Measurements from ENCODE around the gene CNPY4.

CNPY4 gene, protein sequence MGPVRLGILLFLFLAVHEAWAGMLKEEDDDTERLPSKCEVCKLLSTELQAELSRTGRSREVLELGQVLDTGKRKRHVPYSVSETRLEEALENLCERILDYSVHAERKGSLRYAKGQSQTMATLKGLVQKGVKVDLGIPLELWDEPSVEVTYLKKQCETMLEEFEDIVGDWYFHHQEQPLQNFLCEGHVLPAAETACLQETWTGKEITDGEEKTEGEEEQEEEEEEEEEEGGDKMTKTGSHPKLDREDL

DNA sequence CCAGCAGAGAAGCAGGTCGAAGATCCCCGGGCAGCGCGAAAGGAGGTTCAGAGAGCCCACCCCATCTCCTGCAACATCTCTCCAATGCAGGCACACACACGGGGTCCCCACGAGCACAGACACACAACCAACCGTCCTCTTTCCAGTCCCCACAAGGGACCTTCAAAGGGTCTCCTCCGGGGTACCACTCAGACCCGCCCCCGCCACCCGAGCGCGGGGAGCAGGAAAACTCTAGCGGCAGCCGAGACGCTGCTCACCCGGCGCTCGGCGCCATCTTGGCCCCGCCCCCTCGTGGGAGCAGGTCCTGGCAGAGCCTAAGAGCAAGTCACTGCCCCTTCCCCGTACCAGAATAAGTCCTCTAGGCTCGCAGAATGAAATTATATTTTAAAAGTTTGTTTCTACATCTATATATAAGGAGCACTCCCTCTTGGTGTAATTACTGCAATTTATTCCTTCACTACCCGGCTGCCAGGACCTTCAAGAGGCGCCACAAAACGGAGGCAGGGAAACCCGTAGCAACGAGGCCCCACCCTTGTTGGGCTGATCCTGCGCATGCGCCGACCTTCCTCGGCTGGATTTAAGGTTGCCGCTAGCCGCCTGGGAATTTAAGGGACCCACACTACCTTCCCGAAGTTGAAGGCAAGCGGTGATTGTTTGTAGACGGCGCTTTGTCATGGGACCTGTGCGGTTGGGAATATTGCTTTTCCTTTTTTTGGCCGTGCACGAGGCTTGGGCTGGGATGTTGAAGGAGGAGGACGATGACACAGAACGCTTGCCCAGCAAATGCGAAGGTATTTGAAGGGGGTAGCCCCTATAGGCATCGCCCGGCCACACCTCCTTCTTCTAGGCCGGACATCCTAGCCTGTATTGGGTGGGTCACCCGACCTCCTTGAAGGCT is at the start of gene CNPY4, which contains the start of gene TAF6:
Gene CNPY4, plus strand, starts transcription at position 563 of the 898 bp plus-strand sequence. Its CDS starts 111 bp downstream, at position 674.
Gene TAF6, minus strand, starts transcription at position 287 of the 898 bp plus-strand sequence. CDS start 5,149 bp downstream, outside the sequence.
- peak; percentile 85 to 91 for DNase-seq

DNA sequence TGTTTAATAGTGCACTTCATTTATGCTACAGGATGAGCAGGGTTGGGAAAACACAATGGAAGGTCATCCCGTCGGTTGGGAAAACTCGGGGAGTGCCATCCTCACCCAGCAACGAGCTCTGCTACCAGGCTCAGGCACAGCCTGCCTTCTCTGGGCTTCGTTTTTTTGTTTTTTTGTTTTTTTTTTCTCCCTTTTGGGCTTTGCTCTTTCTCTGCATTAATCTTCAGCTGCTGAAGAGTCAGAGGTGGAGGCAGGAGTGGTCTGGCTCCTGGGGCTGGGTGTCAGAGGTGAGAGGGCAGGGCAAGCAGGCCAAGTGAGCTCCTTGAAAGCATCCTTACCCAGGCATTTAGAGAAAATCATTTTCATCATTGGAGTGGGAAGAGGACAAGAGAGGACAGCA is 49.4 kb upstream of the CNPY4 start:
- DNase-seq: no peak

DNA sequence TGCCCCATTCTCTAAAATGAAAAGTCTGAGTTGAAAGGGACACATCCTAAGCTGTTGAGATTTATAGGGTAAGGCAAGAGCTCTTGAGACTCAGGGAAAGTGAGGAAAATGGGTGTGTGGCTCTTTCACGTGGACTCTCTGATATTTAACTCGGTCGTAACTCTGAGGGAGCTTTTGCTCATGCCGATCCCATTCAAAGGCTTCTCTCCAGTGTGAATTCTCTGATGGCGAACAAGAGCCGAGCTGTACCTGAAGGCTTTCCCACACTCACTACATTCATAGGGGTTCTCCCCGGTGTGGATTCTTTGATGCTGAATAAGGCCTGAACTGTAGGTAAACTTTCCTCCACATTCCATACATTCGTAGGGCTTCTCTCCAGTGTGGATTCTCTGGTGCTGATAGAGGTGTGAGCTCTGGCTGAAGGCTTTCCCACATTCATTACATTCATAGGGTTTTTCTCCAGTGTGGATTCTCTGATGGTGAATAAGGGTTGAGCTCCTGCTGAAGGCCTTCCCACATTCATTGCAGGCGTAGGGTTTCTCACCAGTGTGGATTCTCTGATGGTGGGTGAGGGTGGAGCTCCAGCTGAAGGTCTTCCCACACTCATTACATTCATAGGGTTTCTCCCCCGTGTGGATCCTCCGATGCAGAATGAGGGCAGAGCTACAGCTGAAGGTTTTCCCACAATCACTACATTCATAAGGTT is 48.3 kb upstream of the CNPY4 start:
- no peak for DNase-seq

DNA sequence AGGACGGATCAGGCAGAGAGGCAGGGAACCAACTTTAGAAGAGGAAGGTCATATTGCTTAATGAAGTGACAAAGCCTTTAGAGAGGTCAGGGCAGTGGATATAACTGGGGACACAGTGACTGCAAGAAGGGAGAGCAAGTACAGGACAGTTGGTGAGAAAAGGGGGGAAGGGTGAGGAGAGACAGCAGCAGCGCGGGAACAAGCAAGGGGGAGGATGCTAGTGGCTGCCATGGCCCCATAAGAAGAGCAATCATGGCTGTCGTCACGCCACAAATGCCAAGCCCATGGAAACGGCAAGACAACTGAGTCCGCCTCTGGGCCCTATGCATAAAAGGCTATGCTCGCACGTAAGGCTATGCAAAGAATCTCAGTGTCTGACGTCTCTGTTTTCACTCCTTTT is 47.0 kb upstream of the CNPY4 start:
- no peak for DNase-seq

- no peak for DNase-seq
Measured at GRCh38 chr7:100074841-100075240, 44.6 kb upstream of the CNPY4 start.

DNA sequence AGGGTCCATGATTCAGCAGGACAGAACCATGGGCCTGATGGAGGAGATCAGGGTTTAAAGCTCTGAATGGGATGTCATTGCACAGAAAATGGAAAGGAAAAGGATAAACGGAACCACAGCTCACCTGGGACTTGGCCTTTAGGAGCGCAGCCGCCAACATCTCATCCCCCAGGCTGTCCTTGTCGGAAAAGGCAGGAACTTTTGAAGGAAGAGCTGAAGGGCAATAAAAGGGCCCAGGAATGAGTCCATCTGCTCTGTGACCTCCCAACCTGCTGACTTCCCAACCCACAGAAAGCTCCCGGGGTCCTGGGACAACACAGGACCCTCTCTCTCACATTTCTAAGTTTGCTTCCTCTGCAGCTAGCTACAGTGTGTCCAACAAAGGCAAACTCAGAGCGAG is 44.0 kb upstream of the CNPY4 start:
- DNase-seq: no peak

- DNase-seq: no peak
Measured at GRCh38 chr7:100077205-100077604, 42.2 kb upstream of the CNPY4 start.

GRCh38 chr7:100079024-100079560 is 40.3 kb upstream of the CNPY4 start:
- DNase-seq: no peak

DNA sequence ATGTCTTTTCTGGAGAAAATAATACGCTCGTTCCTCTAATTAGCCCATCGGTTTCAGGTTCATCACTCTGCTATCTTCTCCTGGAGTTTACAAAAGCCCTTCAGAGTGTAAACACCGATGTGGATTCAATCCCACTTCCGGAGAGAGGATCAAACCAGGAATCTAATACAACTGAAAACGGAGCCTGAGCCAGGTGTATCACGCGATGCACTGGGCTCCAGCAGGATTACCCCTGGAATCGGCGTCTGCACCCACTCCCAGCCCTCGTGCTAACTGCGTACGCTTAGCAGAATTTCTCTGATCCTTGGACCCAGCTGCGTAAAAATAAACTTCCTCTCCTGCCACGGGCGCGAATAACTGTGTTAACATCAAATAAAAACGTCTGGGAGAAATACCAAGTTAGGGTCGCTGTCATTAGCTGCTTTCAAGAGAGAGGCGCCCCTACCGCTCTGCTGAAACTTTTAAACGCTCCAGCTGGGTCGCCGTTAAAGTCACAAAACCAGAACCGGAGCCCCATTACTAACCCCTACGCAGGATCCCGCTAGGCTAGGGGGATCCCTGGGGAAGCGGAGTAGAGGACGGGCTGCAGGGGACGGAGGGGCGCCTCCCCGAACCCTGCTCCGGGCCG is 38.4 kb upstream of the CNPY4 start:
- DNase-seq: peak in 1 of 2 experiments; percentile 10

GRCh38 chr7:100081535-100082102 is 37.8 kb upstream of the CNPY4 start, which contains the start of gene ZNF3:
TSS of gene ZNF3 (minus strand) at chr7:100081723. CDS start at chr7:100077357, 4,366 bp downstream.
- DNase-seq: peak; percentile 95 to 97

- no peak for DNase-seq
Measured at GRCh38 chr7:100082978-100083377, 36.5 kb upstream of the CNPY4 start.

- DNase-seq: no peak
Measured at GRCh38 chr7:100085515-100085914, 33.9 kb upstream of the CNPY4 start.

DNA sequence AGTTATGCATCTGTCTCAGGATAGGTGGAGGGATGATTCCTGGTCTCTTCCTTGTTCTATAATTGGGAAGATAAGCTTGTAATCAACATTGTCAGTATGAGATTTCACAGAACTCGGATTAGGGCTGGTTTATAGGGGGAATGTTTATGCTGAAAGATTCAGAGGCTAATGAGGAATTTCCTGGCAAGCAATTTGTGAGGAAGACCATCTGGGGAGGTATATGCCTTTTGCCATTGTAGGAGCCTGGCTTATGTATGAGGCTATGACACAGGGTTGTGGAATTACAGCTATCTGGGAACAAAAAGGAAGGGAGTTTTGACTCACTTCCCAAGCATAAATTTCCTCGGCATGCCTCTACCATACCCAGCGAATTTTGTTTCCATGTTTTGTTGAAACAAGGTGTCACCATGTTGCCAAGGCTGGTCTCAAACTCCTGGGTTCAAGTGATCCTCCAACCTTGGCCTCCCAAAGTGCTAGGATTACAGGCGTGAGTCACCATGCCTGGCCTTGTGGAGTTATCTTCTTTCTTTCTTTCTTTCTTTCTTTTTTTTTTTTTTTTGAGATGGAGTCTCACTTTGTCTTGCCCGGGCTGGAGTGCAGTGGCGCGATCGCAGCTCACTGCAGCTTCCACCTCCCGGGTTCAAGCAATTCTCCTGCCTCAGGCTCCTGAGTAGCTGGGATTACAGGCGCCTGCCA is 32.2 kb upstream of the CNPY4 start:
- no peak for DNase-seq

DNA sequence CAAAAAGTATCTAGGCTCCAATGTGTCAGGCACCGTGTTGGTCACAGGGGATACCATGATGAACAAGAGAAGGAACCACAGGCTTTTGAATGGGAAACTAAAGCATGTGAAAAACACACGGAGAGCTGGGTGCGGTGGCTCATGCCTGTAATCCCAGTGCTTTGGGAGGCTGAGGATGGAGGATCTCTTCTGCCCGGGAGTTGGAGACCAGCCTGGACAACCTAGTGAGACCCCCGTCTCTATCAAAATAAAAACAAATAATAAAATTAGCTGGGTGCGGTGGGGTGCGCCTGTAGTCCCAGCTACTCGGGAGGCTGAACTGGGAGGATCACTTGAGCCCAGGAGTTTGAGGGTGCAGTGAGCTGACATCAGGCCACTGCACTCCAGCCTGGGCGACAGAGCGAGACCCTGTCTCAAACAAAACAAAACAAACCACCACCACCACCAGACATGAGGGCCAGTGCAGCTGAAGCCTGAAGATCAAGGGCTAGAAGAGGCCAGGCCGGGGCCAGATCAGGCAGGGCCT is 31.3 kb upstream of the CNPY4 start:
- no peak for DNase-seq

GRCh38 chr7:100088621-100089457 is 30.6 kb upstream of the CNPY4 start, which contains the start of gene COPS6:
TSS of gene COPS6 (plus strand) at chr7:100088969. CDS start at chr7:100088991, 22 bp downstream.
- DNase-seq: peak; percentile 36 to 43

DNA sequence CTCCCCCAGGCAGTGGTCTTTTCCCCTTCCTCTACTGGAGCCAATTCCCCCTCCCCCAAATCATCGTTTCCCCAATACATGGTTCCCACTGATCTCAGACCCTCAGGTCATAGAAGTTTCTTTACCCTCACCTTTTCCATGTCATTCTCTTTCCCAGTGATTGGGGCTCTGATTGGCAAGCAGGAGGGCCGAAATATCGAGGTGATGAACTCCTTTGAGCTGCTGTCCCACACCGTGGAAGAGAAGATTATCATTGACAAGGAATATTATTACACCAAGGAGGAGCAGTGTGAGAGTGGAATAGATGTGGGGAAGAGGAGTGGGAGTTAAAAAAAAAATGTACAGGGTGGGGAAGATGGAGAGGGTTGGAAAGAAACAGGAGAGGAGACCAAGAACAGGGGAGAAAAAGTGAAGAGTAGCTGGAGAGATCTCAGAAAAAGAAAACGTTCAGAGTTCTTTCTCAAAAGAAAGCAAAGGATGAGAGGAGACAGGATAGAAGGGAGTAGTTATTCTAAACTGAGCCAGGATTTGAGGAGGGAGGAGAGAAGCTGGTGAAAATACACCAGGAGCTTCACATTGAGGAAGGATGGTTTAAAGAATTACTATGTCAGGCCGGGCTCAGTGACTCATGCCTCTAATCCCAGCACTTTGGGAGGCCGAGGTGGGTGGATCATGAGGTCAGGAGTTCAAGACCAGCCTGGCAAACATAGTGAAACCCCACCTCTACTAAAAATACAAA is 29.8 kb upstream of the CNPY4 start:
- no peak for DNase-seq

DNA sequence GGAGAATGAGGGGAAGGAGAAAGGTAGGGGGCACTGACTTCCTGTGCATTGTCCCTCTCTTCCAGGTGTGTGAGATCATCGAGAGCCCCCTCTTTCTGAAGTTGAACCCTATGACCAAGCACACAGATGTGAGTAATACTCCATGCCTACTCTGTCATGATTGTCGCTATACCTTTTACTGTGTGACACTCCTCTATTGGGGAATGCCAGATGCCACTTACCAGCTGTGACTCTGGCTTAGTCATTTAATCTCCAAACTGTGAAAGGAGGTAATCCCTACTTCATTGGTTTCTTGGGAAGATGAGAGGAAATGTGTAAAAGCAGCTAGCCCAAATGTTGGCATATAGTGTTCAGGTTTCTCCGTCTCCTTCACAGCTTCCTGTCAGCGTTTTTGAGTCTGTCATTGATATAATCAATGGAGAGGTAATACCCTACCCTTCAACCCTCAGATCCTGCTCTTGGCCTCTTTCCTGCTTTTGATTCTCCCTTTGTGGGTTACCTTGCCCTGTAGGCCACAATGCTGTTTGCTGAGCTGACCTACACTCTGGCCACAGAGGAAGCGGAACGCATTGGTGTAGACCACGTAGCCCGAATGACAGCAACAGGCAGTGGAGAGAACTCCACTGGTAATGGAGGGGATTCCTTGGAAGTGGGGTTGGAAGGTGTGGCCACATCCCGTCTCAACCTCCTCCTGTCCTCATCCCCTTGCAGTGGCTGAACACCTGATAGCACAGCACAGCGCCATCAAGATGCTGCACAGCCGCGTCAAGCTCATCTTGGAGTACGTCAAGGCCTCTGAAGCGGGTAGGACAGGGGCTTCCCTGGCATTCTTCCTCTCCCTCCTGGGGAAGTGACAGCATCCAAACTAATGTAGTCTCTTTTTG is 28.7 kb upstream of the CNPY4 start:
- no peak for DNase-seq

Data from AML-193 (cell line).